Effector CD4-positive, alpha-beta T cell (primary cell): Measurements from ENCODE around the gene LIPF. TPM values are rescaled to one million over a fixed set of nuclear protein-coding genes. Genes with fewer than 3 reads are reported as not detected.
"Not testable (repeated sequence)": the region's sequence is repeated elsewhere in the genome, so short reads cannot be mapped to it uniquely, and the experiment has no call there.

Experiments
- DNase-seq: peaks from one replicate; pipeline ENCODE4 v3.0.0-alpha.2; 2020
- total RNA-seq: gene quantifications from one replicate; lab custom pipeline; 2026; lab: John Stamatoyannopoulos, UW

LIPF gene, protein sequence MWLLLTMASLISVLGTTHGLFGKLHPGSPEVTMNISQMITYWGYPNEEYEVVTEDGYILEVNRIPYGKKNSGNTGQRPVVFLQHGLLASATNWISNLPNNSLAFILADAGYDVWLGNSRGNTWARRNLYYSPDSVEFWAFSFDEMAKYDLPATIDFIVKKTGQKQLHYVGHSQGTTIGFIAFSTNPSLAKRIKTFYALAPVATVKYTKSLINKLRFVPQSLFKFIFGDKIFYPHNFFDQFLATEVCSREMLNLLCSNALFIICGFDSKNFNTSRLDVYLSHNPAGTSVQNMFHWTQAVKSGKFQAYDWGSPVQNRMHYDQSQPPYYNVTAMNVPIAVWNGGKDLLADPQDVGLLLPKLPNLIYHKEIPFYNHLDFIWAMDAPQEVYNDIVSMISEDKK
- total RNA-seq = not detected

DNA sequence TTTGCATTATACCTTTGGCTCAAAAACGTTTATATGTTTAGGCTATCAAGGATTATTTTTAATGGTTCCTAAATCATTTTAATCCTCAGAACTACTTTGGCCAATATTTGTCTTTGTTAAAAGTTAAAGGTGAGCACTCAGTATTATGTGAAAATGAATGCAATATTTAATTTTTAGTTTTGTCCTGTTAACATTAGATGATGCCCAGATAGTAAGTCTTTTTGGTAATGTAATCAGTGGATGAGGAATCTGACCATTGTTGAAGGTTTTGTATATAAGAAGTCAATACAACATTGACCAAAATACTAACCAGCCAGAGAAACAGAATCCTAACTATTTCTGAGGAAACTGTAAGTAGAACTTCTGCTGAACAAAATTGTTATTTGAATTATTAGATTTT is at the start of gene LIPF:
Gene LIPF, plus strand, starts transcription at position 301 of the 400 bp plus-strand sequence. CDS start 2,856 bp downstream, outside the sequence.
- DNase-seq = no peak

DNA sequence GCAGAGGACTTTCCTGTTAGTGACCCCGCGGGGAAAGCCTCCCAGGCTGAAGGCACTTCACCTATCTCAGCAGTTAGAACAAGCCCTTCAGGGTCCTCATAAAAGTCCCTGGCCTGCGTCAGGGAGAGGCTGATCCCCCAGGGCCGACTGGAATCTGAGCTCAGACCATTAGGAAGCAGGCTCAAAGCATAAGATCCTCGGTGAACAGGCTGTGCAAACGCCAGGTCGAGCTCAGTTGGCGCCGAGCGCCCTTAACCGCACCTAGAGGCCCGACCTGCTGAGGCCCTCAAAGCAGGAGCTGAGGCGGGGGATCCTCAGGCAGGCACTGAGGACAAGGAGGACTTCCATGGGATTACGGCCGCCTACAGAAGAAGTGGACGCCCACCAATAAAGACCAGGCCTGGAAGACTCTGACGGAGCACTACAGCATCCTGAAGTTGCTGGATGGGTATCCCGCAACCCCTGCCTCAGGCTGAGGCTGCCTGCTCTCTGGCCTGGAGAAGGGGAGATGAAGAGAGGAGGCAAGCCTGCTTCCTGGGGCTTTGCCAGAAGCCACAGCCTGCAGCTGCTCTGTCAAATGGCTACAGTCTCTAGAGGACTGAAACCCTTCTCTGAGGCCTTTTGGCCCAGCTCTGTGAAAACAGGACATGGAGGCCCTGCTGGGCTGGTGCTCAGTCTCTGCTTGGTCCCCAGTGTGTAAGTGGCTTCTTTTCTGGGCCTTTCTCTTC is 47.8 kb upstream of the LIPF start:
- no peak for DNase-seq

DNA sequence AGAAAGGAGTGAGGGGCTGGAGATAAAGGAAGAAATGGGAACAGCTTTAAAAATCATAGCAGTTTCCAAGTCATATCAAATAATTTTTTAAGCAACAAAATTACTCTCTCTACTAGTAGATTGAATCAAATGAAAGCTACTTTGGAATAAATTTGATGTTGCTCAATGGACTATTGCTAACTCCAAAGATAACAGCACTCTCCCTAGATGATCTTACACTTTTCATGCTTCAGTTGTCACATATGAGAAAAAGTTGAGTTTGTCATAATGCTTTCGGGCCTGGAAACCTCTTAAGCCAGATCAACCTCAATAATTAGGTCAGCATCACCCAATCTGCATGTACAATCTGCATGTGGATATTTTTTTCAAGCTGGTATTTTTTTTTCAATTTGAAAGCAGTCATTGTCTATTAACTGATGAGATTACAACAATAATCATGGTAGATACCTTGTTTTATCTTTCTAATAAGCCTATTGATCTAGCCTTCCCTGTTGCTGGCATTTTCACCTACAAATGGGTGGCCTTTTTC is 46.4 kb upstream of the LIPF start:
- no peak for DNase-seq

DNA sequence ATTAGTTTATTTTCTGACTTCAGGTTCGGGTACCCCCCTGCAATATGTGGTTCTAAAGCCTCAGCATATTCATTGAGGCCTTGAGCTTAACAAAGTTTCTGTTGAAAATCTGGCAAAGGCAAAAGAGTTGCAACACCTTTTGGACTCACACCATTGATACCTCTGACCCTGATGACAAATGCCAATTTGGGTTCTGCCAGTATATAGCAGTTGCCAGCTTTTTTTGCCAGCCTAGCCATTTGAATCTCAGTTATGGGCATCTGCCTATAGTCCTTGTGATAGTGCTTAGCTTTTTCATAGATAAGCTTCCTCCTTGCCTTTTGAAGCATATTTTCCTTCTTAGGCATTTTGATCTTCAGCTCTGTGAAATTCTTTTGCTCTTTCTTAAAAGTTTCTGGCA is 45.7 kb upstream of the LIPF start:
- no peak for DNase-seq

DNA sequence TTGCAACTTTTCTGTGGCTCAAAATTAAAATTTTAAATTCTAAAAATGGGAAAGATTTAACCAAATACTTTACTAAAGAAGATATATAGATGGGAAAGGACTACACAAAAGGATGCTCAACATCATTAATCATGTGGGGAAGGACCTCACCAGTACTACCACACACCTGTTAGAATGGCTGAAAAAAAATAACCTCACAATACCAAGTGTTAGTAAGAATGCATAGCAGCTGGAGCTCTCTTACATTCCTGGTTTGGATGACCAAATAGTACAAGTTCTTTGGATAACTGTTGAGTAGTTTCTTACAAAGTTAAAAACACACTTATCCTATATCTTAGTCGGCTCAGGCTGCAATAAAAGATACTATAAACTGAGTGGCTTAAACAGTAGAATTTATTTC is 43.8 kb upstream of the LIPF start:
- DNase-seq = no peak

DNA sequence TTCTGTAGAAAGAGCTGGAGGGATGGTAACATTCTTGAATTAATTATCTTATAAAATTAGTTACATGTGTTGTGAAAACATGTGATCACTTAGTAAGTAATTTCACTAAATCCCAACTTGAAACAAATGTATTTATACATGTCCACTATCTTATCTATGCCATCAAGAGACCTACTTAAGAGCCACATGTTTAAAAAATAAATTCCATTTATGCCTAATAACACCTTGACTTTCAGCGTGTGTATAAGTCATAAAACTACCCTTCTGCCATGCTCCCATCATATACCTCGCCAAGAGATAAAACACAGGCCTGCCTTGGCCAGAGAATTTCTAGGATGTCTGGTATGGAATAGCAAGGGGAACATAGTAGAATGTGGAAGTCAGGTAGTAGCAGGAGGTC is 40.4 kb upstream of the LIPF start:
- no peak for DNase-seq

DNA sequence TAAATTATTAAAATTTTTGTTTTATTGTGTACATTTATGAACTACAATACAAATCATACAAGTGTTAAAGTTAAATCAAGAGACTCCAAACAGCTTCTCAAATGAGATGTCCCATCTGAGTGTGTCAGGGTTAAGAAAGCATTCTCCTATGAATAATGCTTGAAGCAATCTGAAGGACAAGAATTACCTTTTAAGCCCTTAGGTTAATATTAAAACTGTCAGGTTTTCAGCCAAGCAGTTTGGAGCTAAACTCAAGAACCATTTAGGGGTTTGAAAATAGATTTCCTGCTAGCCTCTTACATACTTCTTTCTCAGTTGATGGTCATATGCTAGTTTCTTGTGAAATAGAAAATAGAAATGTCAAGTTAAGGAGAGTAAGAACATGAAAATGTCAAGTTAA is 39.4 kb upstream of the LIPF start:
- no peak for DNase-seq

DNA sequence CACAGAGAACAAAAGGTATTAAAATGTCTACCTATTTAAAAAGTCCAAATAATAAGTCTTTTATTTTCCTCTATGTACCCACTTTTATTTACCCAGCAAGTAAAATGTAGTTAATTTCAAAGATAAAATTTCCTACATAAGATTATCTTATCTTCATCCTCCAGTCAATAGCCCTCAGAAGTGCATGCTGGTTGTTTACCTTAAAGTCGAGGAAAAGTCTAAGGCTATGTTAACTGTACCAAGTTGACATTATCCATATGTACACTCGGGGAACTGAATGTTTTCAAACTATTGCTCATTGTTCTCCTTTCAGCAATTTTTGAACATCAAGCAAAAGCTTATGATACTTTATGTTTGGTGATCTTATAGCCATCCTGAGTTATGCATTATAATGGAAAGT is 24.1 kb upstream of the LIPF start:
- DNase-seq = no peak

DNA sequence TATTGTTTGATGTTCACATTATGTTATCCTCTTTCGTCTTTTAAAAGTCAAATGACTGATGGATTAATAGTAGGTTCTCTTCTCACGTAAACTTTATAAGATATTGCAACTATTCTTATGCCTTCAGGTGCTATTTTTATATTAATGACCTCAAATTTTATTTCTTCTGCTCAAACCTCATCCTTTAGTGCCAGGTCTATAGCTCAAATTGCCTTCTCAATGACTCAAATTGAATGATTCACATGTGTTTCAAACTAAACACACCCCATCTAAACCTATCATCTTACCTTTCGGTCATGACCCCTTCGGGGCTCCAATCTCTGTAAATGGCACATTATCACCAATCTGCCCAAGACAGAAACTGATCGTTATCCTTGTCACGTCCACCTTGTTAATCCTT is 22.0 kb upstream of the LIPF start:
- DNase-seq = no peak

DNA sequence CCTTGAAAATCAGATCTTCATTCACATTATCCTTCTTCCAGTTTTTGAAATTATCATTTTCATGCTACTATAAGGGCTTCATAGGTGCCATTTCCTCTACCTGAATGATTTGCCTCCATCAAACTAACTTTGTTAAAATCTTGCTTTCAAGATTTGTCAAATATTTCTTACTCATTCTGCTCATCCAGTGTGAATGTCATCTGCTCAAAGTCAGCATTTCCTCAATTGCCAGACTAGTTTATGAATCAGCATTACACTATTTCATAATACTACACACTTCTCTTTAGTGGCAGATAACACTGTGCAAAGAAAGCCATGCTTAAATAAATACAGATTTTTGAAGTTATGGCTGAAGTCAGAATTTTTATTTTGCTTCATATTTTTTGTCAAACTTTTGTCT is 21.3 kb upstream of the LIPF start:
- no peak for DNase-seq

DNA sequence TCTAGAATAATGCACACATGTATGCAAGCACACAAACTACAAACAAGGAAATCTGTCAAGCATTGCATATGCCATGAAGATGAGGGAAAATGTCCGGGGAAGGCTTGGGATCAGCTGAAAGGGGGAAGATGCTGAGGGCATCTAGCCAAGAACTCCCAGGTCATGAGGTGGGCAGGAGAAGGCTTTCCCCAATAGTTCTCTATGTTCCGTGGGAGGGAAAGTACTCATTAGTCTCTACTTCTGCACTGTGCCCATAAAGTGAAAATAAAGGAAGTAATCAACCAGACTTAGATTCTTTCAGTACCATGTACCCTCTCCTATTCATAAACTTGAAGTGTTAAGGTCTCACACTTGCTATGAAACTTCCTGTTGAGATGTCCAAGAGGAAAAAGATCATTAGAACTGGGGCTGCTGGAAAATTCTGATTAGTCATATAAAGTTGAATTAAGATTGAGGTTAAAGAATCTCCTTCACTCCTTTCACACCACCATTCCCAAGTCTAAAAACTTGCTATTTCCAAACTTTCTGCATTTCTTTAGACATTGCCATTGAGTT is 17.1 kb upstream of the LIPF start:
- DNase-seq = no peak

DNA sequence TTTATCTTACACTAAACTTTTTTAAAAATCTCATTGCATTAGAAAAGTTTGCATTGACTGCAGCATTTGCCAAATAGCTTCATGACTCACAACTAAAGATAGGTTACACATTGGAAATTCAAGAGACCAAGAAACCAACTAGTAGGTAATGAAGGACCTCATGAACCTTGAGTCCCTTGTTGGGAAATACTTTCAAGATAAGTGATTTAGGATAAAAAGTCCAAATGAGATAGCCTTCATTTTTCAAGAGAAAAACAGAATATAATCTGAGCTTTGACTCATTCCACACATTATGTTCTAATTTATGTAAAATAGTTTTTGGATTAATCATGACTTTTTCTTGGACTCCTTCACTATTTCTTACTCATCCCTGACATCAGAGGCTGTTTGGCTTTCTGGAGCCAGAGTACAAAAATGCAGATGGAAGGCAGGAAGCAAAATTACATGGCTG is 13.1 kb upstream of the LIPF start:
- no peak for DNase-seq

DNA sequence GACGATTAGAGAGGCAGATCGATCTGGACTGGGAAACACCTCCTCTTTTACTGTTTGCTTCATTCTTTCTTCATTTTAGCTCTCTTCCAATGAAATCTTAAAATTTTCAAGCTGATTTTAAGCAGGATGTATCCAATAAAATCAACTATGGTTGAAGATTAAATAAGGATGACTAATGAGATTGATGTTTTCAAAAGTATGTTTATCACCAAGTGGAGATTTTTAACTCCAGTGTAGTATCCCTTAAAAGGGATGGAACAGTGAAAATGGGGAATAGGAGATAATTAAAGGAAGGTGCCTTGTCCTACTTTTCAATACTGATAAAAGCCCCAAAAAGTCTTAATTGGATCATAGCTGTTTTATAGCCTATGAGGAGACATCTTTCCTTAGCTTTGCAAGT is 11.6 kb upstream of the LIPF start:
- no peak for DNase-seq

DNA sequence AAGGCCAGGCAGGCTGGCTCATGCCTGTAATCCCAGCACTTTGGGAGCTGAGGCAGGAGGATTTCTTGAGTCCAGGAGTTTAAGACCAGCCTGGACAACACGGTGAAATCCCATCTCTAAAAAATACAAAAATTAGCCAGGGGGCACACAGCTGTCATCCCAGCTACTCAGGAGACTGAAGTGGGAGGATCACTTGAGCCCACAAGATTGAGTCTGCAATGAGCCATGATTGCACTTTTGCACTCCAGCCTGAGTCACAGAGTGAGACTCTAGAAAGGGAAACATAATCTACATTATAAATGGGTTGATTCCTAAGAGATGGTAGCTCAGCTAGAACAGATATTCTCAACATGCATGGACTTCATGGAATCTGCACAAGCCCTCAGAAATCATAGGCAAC is 6.3 kb upstream of the LIPF start:
- DNase-seq = no peak

DNA sequence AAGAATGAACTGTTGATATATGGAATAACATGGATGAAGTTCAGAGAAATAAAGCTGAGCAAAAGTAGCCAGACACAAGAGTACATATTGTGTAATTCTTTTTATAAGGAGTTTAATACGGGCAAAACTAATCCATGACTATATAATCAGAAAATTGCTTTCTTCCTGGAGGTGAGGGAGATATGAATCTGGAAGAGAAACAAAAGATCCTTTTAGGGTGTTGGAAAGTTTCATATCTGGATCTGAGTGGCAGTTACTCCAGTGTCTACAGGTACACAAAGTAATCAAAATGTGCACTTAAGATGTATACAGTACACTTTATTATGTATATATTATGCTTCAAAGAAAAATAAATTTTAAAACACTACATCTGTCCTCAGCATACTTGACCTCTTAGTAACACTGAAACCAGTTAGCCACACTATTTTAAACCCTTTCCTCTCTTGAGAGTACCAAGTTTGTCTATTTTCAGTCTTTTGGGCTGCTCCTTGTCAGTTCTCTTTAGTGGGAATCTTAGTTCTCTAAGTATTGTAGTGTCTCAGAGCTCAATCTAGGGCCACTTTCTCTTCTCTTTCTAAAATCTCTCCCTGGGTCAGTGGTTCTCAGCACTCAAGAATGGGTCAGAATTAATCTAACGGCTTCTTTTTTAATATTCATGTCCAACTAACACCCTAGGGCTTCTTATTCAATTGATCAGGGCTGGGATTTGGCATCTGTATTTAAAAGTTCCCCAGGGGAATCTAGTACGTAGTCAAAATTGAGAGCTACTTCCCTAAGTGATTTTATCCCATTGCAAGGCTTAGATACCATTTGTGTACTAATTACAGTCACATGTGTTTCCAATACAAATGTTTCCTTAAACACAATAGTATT is 4.3 kb upstream of the LIPF start:
- no peak for DNase-seq

DNA sequence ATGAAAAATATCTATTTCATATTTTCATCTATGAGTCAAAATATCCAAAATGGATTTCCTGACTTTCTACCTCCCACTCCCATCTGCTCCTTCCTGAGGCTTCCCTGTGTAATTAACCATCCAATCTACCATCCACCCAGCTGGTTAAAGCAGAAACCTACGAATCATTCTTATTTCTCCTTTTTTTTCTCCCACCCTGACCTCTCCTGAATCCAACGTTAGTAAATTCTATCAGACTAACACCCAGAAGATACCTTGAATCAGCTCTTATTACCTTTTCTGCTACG is 3.7 kb upstream of the LIPF start:
- DNase-seq = no peak

DNA sequence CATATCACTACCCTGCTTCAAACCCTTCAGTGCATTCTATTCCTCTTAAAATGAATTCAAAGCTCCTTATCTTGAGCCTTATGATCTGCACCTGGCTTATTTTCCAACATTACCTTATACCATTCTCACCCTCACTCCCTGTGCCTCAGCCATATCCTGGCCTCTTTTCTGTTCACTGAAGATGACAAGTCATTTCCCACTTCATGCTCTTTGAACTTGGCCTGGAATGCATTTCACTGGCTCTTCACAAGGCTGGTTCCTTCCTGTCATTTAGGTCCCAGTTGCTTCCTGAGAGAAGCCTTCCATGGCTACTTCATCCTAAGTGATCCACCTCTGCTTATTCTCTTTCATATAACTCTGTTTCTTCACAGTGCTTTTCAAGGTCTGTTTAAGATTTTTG is 3.2 kb upstream of the LIPF start:
- no peak for DNase-seq

DNA sequence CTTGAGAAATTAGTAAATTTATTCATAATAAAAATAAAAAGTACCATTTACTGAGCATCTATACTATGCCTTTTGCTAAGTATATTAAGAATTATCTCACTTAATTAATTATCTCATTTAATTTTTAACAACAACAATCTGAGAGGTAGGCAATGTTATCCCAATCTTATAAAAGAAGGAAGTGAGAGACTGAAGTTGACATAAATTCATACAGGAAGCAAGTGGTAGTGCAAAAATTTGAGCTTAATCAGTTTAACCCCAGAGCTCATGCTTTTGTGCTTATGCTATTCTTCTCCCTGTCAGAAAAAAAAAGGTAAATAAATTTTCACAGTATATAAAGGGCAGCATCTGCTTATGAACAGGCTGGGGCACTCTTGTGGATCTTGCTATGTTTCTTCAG is 2.7 kb upstream of the LIPF start:
- no peak for DNase-seq

DNA sequence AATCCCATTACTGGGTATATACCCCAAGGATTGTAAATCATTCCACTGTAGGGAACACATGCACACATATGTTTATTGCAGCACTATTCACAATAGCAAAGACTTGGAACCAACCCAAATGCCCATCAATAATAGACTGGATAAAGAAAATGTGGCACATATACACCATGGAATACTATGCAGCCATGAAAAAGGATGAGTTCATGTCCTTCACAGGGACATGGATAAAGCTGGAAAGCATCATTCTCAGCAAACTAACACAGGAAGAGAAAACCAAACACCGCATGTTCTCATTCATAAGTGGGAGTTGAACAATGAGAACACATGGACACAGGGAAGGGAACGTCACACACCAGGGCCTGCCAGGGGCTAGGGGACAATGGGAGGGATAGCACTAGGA is 1.1 kb upstream of the LIPF start:
- not testable (repeated sequence) for DNase-seq

DNA sequence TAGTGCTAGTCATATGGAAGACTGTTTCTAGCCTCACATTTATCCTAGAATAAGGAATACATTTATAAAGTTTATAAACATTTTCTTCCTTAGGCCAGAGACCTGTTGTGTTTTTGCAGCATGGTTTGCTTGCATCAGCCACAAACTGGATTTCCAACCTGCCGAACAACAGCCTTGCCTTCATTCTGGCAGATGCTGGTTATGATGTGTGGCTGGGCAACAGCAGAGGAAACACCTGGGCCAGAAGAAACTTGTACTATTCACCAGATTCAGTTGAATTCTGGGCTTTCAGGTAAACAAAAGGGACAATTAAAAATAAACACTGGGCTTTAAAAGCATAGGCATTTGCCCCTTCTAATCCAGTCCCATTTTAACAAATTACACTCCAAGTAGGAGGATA is 4.2 kb downstream of the LIPF start:
- no peak for DNase-seq

DNA sequence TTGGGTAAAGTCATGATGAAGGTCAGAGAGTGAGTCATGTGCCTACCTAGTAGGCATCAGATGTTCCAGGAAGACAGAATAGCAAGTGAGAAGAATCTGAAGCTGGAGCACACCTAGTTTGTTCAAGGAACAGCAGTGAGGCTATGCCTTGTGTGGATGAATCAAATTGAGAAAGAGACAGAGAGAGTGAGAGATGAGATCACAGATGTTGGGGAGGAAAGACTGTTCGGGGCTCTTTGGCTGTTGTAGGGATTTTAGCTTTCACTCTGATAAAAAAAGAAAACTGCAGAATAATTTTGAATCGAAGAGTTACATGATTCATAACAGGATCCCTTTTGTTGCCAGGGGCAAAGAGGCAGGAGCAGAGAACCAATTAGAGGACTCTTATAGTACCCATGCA is 6.3 kb downstream of the LIPF start:
- no peak for DNase-seq

DNA sequence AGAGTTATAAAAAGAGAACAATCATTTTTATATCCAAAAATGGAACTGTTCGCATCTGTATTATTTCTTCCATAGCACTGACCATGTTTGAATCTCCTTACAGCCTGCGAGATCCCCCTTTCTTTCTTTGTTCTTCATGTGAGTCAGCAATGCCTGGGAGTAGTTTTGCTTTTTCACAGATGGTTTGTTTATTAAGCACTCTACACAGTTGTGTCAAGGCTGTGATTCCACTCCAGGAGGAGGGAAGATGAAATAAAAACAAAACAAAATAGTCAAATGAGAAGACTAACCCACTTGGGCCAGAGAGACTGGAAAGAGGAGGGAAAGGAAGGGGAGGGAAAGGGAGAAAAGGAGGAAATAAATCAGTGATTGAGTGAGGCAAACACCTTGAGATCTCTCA is 7.8 kb downstream of the LIPF start:
- no peak for DNase-seq
